Naive thymus-derived CD4-positive, alpha-beta T cell (primary cell): ENCODE data around the gene SEPHS2. TPM values are rescaled to one million over a fixed set of nuclear protein-coding genes. Genes with fewer than 3 reads are reported as not detected.
"Not testable (repeated sequence)": the region's sequence is repeated elsewhere in the genome, so short reads cannot be mapped to it uniquely, and the experiment has no call there.

ENCODE experiments used
- ATAC-seq: fragments of 150-1000 bp; cut with Tn5 transposase; 2 replicates; pipeline ENCODE4 v1.10.0; 2021; ENCODE audit warnings: mild to moderate bottlenecking, moderate library complexity
- CTCF ChIA-PET: fragments of 350-600 bp; sonication (Branson Sonifier 250); formaldehyde crosslinking; loops from one replicate; lab custom pipeline; 2021; ENCODE audit warnings: antibody characterized with exemption; lab: Charles Lee
- POLR2A ChIA-PET: fragments of 350-600 bp; sonication (Branson Sonifier 250); formaldehyde crosslinking; loops from one replicate; lab custom pipeline; 2021; ENCODE audit warnings: antibody characterized with exemption, inconsistent platforms; lab: Charles Lee
- DNase-seq, 9 donors: peaks; one replicate each; pipeline versions ENCODE4 v3.0.0 to v3.0.0-alpha.2; 2020 to 2022; ENCODE audit warnings: mixed read lengths in 1 of 9
- H3K27ac ChIP-seq: one replicate; pipeline ENCODE4 v1.7.0; 2013; ENCODE audit warnings: mild to moderate bottlenecking, low read depth, low read length, moderate library complexity
- H3K27me3 ChIP-seq, 2 donors: one replicate each; pipeline ENCODE4 v1.7.0; 2013; ENCODE audit warnings: low read length in 2 of 2, mild to moderate bottlenecking in 2 of 2, moderate library complexity in 2 of 2; ENCODE audit not compliant: control insufficient read depth in 2 of 2, insufficient read depth in 2 of 2
- H3K36me3 ChIP-seq, 3 experiments: 1 replicate in 2 of 3; 2 replicates in 1 of 3; pipeline ENCODE4 v1.7.0; 2013; ENCODE audit warnings: low read length in 3 of 3, mild to moderate bottlenecking in 3 of 3, moderate library complexity in 1 of 3; ENCODE audit not compliant: insufficient read depth in 3 of 3, control insufficient read depth in 2 of 3
- H3K4me1 ChIP-seq, 2 donors: one replicate each; pipeline ENCODE4 v1.7.0; 2013; ENCODE audit warnings: low read length in 2 of 2, mild to moderate bottlenecking in 2 of 2, moderate library complexity in 1 of 2; ENCODE audit not compliant: control insufficient read depth in 2 of 2, insufficient read depth in 2 of 2
- H3K4me3 ChIP-seq: 2 replicates; pipeline ENCODE4 v1.7.0; 2013; ENCODE audit warnings: mild to moderate bottlenecking, low read length
- H3K9me3 ChIP-seq, 3 experiments: 1 replicate in 2 of 3; 2 replicates in 1 of 3; pipeline ENCODE4 v1.7.0; 2013; ENCODE audit warnings: low read length in 3 of 3; ENCODE audit not compliant: control insufficient read depth in 2 of 3
- H3K27ac Mint-ChIP-seq, 9 donors: one replicate each; pipeline ENCODE4 v1.8.0; 2020 to 2022; ENCODE audit warnings: mixed read lengths in 9 of 9, mild to moderate bottlenecking in 8 of 9, moderate library complexity in 5 of 9, inconsistent platforms in 2 of 9
- H3K27me3 Mint-ChIP-seq, 5 donors: one replicate each; pipeline ENCODE4 v1.8.0; 2021 to 2022; ENCODE audit warnings: mixed read lengths in 5 of 5, mild to moderate bottlenecking in 1 of 5
- H3K36me3 Mint-ChIP-seq, 5 donors: one replicate each; pipeline ENCODE4 v1.8.0; 2020 to 2022; ENCODE audit warnings: mixed read lengths in 5 of 5, mild to moderate bottlenecking in 3 of 5, inconsistent platforms in 1 of 5
- H3K4me1 Mint-ChIP-seq, 7 donors: one replicate each; pipeline ENCODE4 v1.8.0; 2020 to 2022; ENCODE audit warnings: mixed read lengths in 7 of 7, mild to moderate bottlenecking in 3 of 7, inconsistent platforms in 1 of 7
- H3K4me3 Mint-ChIP-seq, 10 donors: one replicate each; pipeline ENCODE4 v1.8.0; 2020 to 2022; ENCODE audit warnings: mild to moderate bottlenecking in 10 of 10, mixed read lengths in 10 of 10, moderate library complexity in 6 of 10, inconsistent platforms in 2 of 10
- H3K9me3 Mint-ChIP-seq, 11 donors: one replicate each; pipeline ENCODE4 v1.8.0; 2020 to 2022; ENCODE audit warnings: mixed read lengths in 11 of 11, mild to moderate bottlenecking in 4 of 11, inconsistent platforms in 1 of 11, moderate library complexity in 1 of 11
- intact Hi-C, 2 donors: fragments of 100-400 bp; cut with micrococcal nuclease; formaldehyde crosslinking; loops; one replicate each; pipeline ENCODE4 v1.15.1; 2023
- polyA plus RNA-seq, 2 donors: library from polyadenylated mRNA; unstranded; fragments of 300-500 nt; fragmentation: Illumina TruSeq; gene quantifications; one replicate each; pipeline ENCODE4 v1.2.3, GENCODE V29; 2021
- total RNA-seq, 6 experiments: library from RNA in 5 of 6; stranded (reverse) in 5 of 6; gene quantifications; 1 replicate in 5 of 6; 2 replicates in 1 of 6; pipeline ENCODE4 v1.2.3 and lab custom pipeline; 2021 to 2026

Gene SEPHS2
- total and polyA plus RNA-seq, 7 experiments from 2014 or later: 20.9 to 83.9 (median 50.3) TPM

DNA sequence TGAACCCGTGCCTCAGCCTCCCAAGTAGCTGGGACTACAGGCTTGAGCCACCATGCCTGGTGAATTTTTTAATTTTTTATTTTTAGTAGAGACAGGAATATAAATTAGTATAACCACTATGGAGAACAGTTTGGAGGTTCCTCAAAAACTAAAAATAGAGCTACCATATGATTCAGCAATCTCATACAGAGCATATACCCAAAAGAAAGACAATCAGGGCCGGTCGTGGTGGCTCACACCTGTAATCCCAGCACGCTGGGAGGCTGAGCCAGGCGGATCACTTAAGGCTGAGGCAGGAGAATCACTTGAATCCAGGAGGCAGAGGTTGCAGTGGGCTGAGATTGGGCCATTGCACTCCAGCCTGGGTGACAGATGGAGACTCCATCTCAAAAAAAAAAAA lies 15.8 kb upstream of the SEPHS2 start:
- CTCF ChIA-PET: interaction anchor here (0.7 to 1.1 kb wide), 3 partner anchors 12 to 350 kb away, joined by 3 to 5 read pairs (median 4); partner anchors contain the start of gene DCTPP1
- peaks cover 41 to 66% (median 48%) of the 10 kb centered on the region in 7 donors for H3K4me1 Mint-ChIP-seq

DNA sequence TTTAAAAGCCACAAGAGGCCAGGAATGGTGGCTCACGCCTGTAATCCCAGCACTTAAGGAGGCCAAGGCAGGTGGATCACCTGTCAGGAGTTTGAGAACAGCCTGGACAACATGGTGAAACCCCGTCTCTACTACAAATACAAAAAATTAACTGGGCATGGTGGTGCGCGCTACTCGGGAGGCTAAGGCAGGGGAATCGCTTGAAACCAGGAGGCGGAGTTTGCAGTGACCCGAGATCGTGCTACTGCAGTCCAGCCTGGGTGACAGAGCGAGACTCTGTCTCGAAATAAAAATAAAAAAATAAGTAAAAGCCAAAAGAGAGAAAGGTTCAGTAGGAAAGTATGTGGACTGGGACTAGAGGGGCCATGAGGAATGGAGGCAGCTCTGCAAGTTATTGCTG lies 13.8 kb upstream of the SEPHS2 start:
- peak overlapping the region in 7 of 9 donors; percentile 64 to 96 (median 85) for H3K27ac Mint-ChIP-seq
- peaks cover 0 to 2% (median 0%) of the 10 kb centered on the region in 5 donors for H3K27me3 Mint-ChIP-seq
- Histone ChIP-seq H3K27me3 (no peaks in the 10 kb centered on the region), H3K9me3 (no peaks in the 10 kb centered on the region), H3K4me3 (no peak overlapping the region), H3K27ac (peak overlapping the region; percentile 57), H3K4me1 (peaks cover 25% of the 10 kb centered on the region in 2 donors), H3K36me3 (no peaks in the 10 kb centered on the region)
- DNase-seq (no peak), ATAC-seq (no peak)
- no peaks in the 10 kb centered on the region for H3K9me3 Mint-ChIP-seq
- CTCF ChIA-PET: interaction anchor here (0.6 to 3.6 kb wide), 6 partner anchors 9 to 173 kb away, joined by 3 to 17 read pairs (median 6); no protein-coding TSS in a partner anchor
- peak overlapping the region in 3 of 10 donors; percentile 71 to 81 (median 78) for H3K4me3 Mint-ChIP-seq
- POLR2A ChIA-PET: interaction anchor here (0.6 to 20.1 kb wide), 12 partner anchors 13 to 238 kb away, joined by 3 to 374 read pairs (median 3); partner anchors contain the start of genes DCTPP1, ITGAL and SEPHS2
- H3K36me3 Mint-ChIP-seq: peaks cover 0 to 8% (median 0%) of the 10 kb centered on the region in 5 donors
- intact Hi-C loops: loop anchor here in 1 of 2 donors (2.0 kb wide), 1 partner anchor 15 kb away; the partner anchor contains the start of gene SEPHS2
- H3K4me1 Mint-ChIP-seq: peaks cover 31 to 69% (median 42%) of the 10 kb centered on the region in 7 donors

More for the DNA sequence above, 15.8 kb upstream of the SEPHS2 start:
- H3K4me3 ChIP-seq, DNase-seq, H3K4me3 Mint-ChIP-seq, ATAC-seq, H3K27me3 Mint-ChIP-seq, H3K36me3 Mint-ChIP-seq, intact Hi-C loops, H3K9me3 Mint-ChIP-seq, H3K9me3 ChIP-seq, H3K27me3 ChIP-seq, H3K27ac ChIP-seq, H3K36me3 ChIP-seq: not testable (repeated sequence)
- POLR2A ChIA-PET: interaction anchor here (0.6 to 20.1 kb wide), 2 partner anchors 11 to 12 kb away, joined by 3 to 374 read pairs; partner anchors contain the start of gene ITGAL
- peak overlapping the region in 3 of 9 donors; percentile 17 to 65 (median 47) for H3K27ac Mint-ChIP-seq
- H3K4me1 ChIP-seq: peaks cover 25 to 37% of the 10 kb centered on the region in 2 donors

DNA sequence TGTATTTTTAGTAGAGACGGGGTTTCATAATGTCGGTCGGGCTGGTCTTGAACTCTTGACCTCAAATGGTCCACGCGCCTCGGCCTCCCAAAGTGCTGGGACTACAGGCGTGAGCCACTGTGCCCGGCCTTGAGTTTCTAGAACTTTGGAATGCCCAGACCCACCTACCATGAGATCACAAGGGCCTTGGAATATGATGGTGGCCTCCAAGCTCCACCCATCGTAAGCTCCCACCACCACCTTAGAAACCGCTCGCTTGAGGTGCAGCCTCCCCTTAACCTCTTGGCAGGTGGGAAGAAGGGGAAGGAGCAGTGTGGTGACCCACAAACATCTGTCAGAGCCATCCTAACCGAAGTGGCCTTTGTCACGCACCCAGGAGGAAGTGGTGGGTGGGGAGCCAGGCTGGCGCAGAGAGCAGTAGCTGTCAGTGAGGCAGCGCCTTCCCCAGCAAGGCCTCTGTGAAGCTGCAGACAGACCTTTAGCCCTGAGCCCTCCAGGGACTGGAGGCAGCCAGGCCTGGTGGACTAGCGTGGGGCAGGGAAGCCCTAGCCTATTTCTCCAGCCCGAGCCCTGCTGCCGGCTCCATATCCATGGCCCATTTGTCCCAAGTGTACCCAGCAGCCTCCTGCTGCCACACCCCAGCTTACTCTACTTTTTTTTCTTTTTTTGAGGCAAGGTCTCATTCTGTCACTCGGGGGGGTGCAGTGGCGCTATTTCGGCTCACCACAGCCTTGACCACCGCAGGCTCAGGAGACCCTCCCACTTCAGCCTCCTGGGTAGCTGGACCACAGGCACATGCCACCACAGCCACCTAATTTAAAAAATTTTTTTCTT lies 13.1 kb upstream of the SEPHS2 start:
- ATAC-seq (peak; percentile 96), DNase-seq (peak; percentile 41 to 90 (median 58))
- H3K4me3 Mint-ChIP-seq: peak overlapping the region; percentile 57 to 81 (median 72)
- Histone ChIP-seq H3K36me3 (no peaks in the 10 kb centered on the region), H3K4me3 (peak overlapping the region; percentile 31), H3K27ac (peak overlapping the region; percentile 57), H3K4me1 (peaks cover 25% of the 10 kb centered on the region in 2 donors), H3K9me3 (no peaks in the 10 kb centered on the region), H3K27me3 (no peaks in the 10 kb centered on the region)
- H3K27ac Mint-ChIP-seq: peak overlapping the region; percentile 64 to 96 (median 86)
- peaks cover 0 to 2% (median 0%) of the 10 kb centered on the region in 5 donors for H3K27me3 Mint-ChIP-seq
- H3K9me3 Mint-ChIP-seq: no peaks in the 10 kb centered on the region
- intact Hi-C loops: loop anchor here (1.0 to 2.0 kb wide), 5 partner anchors 8 to 28 kb away; partner anchors contain the start of genes ITGAL (in 2 of the 2), DCTPP1 (in 1 of the 2) and SEPHS2 (in 1 of the 2)
- POLR2A ChIA-PET: interaction anchor here (0.6 to 20.1 kb wide), 18 partner anchors 8 to 273 kb away, joined by 3 to 374 read pairs (median 3); partner anchors contain the start of genes DCTPP1, ITGAL and SEPHS2
- CTCF ChIA-PET: interaction anchor here (0.6 to 3.6 kb wide), 10 partner anchors 8 to 173 kb away, joined by 3 to 17 read pairs (median 5); partner anchors contain the start of gene DCTPP1
- H3K4me1 Mint-ChIP-seq: peaks cover 34 to 71% (median 47%) of the 10 kb centered on the region in 7 donors
- H3K36me3 Mint-ChIP-seq: peaks cover 0 to 8% (median 0%) of the 10 kb centered on the region in 5 donors

DNA sequence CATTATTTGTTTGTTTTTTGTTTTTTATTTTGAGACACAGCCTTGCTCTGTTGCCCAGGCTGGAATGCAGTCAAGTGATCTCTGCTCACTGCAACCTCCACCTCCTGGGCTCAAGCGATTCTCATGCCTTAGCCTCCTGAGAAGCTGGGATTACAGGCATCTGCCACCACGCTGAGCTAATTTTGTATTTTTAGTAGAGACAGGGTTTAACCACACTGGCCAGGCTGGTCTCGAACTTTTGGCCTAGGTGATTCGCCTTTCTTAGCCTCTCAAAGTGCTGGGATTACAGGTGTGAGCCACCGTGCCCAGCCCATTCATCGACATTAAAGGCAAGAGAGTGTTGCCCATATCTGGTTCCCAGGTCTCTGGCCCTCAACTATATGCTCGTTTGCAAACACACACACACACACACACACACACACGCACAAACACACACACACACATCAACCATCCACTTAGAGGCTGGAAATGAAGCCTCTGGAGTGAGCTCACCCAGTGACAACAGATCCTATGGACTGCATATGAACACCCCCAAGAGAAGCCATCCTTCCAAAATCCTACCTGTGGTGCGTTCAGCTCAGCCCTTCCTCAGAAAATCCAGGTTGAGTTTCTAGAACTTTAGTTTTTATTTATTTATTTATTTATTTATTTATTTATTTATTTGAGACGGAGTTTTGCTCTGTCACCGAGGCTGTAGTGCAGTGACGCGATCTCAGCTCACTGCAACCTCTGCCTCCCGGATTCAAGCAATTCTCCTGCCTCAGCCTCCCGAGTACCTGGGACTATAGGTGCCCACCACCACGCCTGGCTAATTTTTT lies 12.3 kb upstream of the SEPHS2 start:
- Mint-ChIP-seq H3K4me3 (peak overlapping the region; percentile 42 to 81 (median 72)), H3K36me3 (peaks cover 0 to 8% (median 0%) of the 10 kb centered on the region in 5 donors), H3K9me3 (no peaks in the 10 kb centered on the region), H3K27me3 (peaks cover 0 to 2% (median 0%) of the 10 kb centered on the region in 5 donors), H3K4me1 (peaks cover 35 to 71% (median 44%) of the 10 kb centered on the region in 7 donors), H3K27ac (peak overlapping the region; percentile 22 to 96 (median 85))
- DNase-seq (no peak), ATAC-seq (no peak)
- intact Hi-C loops: loop anchor here (1.0 to 2.0 kb wide), 5 partner anchors 8 to 28 kb away; partner anchors contain the start of genes ITGAL (in 2 of the 2), DCTPP1 (in 1 of the 2) and SEPHS2 (in 1 of the 2)
- H3K4me3 ChIP-seq: no peak overlapping the region
- peaks cover 25% of the 10 kb centered on the region in 2 donors for H3K4me1 ChIP-seq
- no peaks in the 10 kb centered on the region for H3K27me3 ChIP-seq
- H3K27ac ChIP-seq: no peak overlapping the region
- no peaks in the 10 kb centered on the region for H3K36me3 ChIP-seq
- CTCF ChIA-PET: interaction anchor here (0.6 to 3.6 kb wide), 9 partner anchors 9 to 78 kb away, joined by 3 to 17 read pairs (median 4); partner anchors contain the start of gene DCTPP1
- POLR2A ChIA-PET: interaction anchor here (0.6 to 20.1 kb wide), 20 partner anchors 7 to 273 kb away, joined by 3 to 374 read pairs (median 3); partner anchors contain the start of genes DCTPP1, ITGAL and SEPHS2
- no peaks in the 10 kb centered on the region for H3K9me3 ChIP-seq

DNA sequence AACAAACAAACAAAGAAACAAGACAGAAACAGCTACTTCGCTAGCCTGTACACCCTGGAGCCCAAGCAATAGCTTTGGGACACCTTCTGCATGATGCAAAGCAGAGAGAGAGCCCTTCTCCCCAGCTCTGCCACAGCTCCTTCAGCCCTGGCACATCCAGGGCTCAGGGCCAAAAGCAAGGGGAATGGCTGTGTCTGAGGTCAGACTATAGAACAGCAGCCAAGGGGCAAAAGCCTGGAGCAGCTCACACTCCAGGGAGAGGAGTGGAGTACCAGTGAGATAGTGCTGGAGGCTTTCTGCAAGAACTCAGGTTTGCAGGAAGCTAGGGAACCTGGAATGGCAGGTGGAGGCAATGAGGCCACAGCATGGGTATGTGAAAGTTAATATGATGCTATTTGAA lies 11.6 kb upstream of the SEPHS2 start:
- intact Hi-C loops: no loop called here
- Mint-ChIP-seq H3K36me3 (peaks cover 0 to 8% (median 0%) of the 10 kb centered on the region in 5 donors), H3K27ac (peak overlapping the region; percentile 62 to 96 (median 79)), H3K4me1 (peaks cover 41 to 75% (median 51%) of the 10 kb centered on the region in 7 donors), H3K9me3 (no peaks in the 10 kb centered on the region), H3K27me3 (peaks cover 0 to 2% (median 0%) of the 10 kb centered on the region in 5 donors), H3K4me3 (peak overlapping the region in 5 of 10 donors; percentile 7 to 61 (median 50))
- Histone ChIP-seq H3K9me3 (no peaks in the 10 kb centered on the region), H3K27me3 (no peaks in the 10 kb centered on the region), H3K27ac (no peak overlapping the region), H3K36me3 (no peaks in the 10 kb centered on the region), H3K4me1 (peaks cover 27% of the 10 kb centered on the region in 2 donors), H3K4me3 (no peak overlapping the region)
- ATAC-seq: no peak
- DNase-seq: no peak
- CTCF ChIA-PET: interaction anchor here (1.1 to 3.6 kb wide), 7 partner anchors 8 to 79 kb away, joined by 3 to 17 read pairs (median 4); partner anchors contain the start of genes DCTPP1 and ZNF747
- POLR2A ChIA-PET: interaction anchor here (0.6 to 20.1 kb wide), 10 partner anchors 12 to 391 kb away, joined by 3 to 374 read pairs (median 4); partner anchors contain the start of genes ALDOA, DCTPP1, ITGAL and SEPHS2
